Large intestine (tissue), 3 donors: ENCODE data around the gene CUL1. TPM values are rescaled to one million over a fixed set of nuclear protein-coding genes. Genes with fewer than 3 reads are reported as not detected.

Experiments used
- DNase-seq, 2 donors: peaks; one replicate each; pipeline versions ENCODE4 v3.0.0 to v3.0.0-alpha.2; 2013
- H3K27ac ChIP-seq: one replicate; pipeline ENCODE4 v1.5.1; 2013; ENCODE audit warnings: low read length
- H3K27me3 ChIP-seq: 2 replicates; pipeline ENCODE4 v1.6.1; 2013; ENCODE audit warnings: low read length; ENCODE audit not compliant: control insufficient read depth, insufficient read depth
- H3K36me3 ChIP-seq: 2 replicates; pipeline ENCODE4 v1.6.1; 2013; ENCODE audit warnings: low read length; ENCODE audit not compliant: control insufficient read depth, insufficient read depth
- H3K4me1 ChIP-seq: one replicate; pipeline ENCODE4 v1.6.1; 2013; ENCODE audit warnings: low read length; ENCODE audit not compliant: control insufficient read depth, insufficient read depth
- H3K4me3 ChIP-seq: one replicate; pipeline ENCODE4 v1.5.1; 2013; ENCODE audit warnings: low read length
- H3K9me3 ChIP-seq: one replicate; pipeline ENCODE4 v1.6.1; 2013; ENCODE audit warnings: mild to moderate bottlenecking, low read depth, low read length, moderate library complexity; ENCODE audit not compliant: control insufficient read depth
- WGBS: methylation state at CpG from one replicate; pipeline ENCODE4 v1.1.5; 2013; ENCODE audit warnings: low lambda C conversion rate; ENCODE audit not compliant: insufficient coverage; 5-methylcytosine and 5-hydroxymethylcytosine counted together
- polyA plus RNA-seq: library from polyadenylated mRNA; unstranded; fragments of 120-200 nt; gene quantifications from one replicate; pipeline ENCODE4 v1.2.1, GENCODE V29; 2013

CUL1 gene
- polyA plus RNA-seq, 1 donor = 43.7 TPM

DNA sequence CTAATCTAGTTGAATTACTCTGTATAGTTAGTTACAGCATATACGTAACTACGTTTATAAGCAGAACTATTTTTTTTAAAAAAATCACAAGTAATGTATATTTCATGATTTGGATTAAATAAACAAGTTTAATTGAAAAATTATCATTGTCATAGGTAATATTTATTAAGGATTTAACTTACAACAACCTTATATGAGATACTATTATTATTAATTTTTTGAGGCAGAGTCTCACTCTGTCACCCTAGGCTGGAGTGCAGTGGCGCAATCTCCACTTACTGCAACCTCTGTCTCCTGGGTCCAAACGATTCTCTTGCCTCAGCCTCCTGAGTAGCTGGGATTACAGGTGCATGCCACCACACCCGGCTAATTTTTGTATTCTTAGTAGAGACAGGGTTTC lies 4.1 kb upstream of the CUL1 start:
- no peaks in the 10 kb centered on the region for H3K27me3 ChIP-seq
- WGBS = 100% methylated on average over 2 of the region's 5 CpGs
- no peak overlapping the region for H3K4me3 ChIP-seq
- H3K27ac ChIP-seq = no peak overlapping the region
- no peak for DNase-seq
- no peaks in the 10 kb centered on the region for H3K9me3 ChIP-seq
- no peaks in the 10 kb centered on the region for H3K4me1 ChIP-seq
- H3K36me3 ChIP-seq = no peaks in the 10 kb centered on the region

DNA sequence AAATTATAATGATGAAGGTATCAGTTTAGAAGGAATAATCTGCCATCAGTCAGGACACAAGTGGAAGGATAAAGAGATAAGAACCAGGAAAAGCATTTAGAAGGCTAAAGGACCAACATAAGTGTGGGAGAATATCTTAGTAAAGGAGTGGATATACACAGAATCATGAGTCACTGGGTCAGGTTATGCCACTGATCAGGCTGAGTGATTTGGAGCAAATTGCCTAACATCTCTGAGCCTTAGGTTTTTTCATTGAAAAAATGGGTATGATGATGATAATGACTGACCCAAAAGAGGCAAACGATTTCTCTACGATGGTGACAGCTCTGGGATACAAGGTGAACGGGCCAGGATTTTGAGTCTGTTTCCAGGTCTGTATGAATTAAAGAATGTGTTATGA lies 2.8 kb upstream of the CUL1 start:
- Histone ChIP-seq H3K9me3 (no peaks in the 10 kb centered on the region), H3K4me1 (peaks cover 2% of the 10 kb centered on the region), H3K27ac (no peak overlapping the region), H3K36me3 (no peaks in the 10 kb centered on the region), H3K27me3 (no peaks in the 10 kb centered on the region), H3K4me3 (no peak overlapping the region)
- no peak for DNase-seq
- WGBS = 100% methylated on average over 2 of the region's 3 CpGs

DNA sequence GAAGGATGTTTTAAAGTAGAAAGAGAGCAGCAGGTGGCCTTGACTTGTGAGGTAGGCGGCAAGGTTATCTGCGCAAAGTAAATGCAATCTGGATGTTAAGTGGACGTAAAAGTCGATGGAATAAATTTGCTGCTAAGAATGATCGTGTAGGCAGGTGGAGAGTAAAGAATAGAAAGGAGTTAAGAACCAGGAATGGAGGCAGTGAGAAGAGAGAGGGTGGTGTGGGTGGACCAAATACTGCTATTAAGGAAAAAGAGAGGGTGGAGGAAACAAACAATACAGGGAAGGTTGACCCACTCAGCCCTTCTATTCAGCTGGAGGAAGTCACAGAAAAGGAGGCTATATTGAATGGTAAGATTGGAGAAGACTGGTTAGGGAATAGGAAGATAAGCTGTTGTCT lies 1.9 kb upstream of the CUL1 start:
- DNase-seq = no peak
- Histone ChIP-seq H3K27me3 (no peaks in the 10 kb centered on the region), H3K4me3 (no peak overlapping the region), H3K4me1 (peaks cover 2% of the 10 kb centered on the region), H3K9me3 (no peaks in the 10 kb centered on the region), H3K36me3 (no peaks in the 10 kb centered on the region), H3K27ac (no peak overlapping the region)
- 85% methylated on average over 5 of the region's 5 CpGs for WGBS

GRCh38 chr7:148697256-148698006 lies 1.3 kb upstream of the CUL1 start:
- H3K36me3 ChIP-seq = no peaks in the 10 kb centered on the region
- no peaks in the 10 kb centered on the region for H3K9me3 ChIP-seq
- H3K27ac ChIP-seq = peak overlapping the region; percentile 88
- WGBS = 80% methylated on average over 1 of the region's 18 CpGs
- H3K27me3 ChIP-seq = no peaks in the 10 kb centered on the region
- H3K4me3 ChIP-seq = peak overlapping the region; percentile 87
- H3K4me1 ChIP-seq = peaks cover 2% of the 10 kb centered on the region
- DNase-seq = peak in 1 of 2 donors; percentile 41

GRCh38 chr7:148698007-148698396 lies 701 bp upstream of the CUL1 start:
- peak overlapping the region; percentile 87 for H3K4me3 ChIP-seq
- no peak for DNase-seq
- H3K27me3 ChIP-seq = no peaks in the 10 kb centered on the region
- no CpG with 5 or more reads among the region's 17 CpGs for WGBS
- peaks cover 5% of the 10 kb centered on the region for H3K4me1 ChIP-seq
- H3K27ac ChIP-seq = peak overlapping the region; percentile 88
- no peaks in the 10 kb centered on the region for H3K9me3 ChIP-seq
- no peaks in the 10 kb centered on the region for H3K36me3 ChIP-seq

DNA sequence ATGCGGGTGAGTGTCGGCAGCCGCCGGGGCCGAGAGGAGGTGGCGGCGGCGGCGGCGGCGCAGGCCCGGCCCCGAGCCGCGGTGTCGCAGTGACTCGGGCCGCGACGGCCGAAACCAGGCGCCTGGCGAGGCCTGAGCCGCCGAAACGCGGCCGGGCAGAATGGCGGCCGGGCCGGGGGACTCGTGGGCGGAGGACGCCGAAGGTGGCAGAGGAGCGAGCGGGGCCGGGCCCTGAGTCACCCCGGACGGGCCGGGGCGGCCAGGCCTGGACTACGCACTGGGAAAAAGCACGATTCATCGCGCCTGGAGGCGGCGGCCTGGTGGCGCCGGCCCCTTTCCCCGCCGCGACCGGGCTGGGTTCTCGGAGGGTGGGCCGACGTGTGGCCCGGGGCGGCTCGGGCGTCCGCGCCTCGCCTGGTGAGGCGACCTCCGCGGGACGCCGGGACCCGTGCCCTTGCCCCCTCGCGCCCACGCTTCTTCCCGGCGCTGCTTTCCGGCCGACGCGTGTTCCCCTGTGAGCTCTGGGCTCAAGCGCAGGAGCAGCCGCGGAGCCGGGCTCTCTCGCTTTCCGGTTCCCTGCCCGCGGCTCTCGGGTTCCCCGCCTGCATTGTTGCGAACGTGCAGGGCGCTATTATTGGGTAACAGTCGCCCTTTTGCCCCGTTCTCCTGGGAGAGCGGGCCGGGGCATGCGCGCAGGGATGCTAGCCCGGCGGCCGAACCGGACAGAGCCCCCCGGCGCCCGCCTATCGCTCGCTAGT lies 500 bp downstream of the CUL1 start:
- peak overlapping the region; percentile 88 for H3K27ac ChIP-seq
- WGBS = no CpG with 5 or more reads among the region's 107 CpGs
- H3K9me3 ChIP-seq = no peaks in the 10 kb centered on the region
- no peaks in the 10 kb centered on the region for H3K27me3 ChIP-seq
- H3K4me1 ChIP-seq = peaks cover 5% of the 10 kb centered on the region
- peak; percentile 48 to 84 for DNase-seq
- no peaks in the 10 kb centered on the region for H3K36me3 ChIP-seq
- peak overlapping the region; percentile 87 for H3K4me3 ChIP-seq

DNA sequence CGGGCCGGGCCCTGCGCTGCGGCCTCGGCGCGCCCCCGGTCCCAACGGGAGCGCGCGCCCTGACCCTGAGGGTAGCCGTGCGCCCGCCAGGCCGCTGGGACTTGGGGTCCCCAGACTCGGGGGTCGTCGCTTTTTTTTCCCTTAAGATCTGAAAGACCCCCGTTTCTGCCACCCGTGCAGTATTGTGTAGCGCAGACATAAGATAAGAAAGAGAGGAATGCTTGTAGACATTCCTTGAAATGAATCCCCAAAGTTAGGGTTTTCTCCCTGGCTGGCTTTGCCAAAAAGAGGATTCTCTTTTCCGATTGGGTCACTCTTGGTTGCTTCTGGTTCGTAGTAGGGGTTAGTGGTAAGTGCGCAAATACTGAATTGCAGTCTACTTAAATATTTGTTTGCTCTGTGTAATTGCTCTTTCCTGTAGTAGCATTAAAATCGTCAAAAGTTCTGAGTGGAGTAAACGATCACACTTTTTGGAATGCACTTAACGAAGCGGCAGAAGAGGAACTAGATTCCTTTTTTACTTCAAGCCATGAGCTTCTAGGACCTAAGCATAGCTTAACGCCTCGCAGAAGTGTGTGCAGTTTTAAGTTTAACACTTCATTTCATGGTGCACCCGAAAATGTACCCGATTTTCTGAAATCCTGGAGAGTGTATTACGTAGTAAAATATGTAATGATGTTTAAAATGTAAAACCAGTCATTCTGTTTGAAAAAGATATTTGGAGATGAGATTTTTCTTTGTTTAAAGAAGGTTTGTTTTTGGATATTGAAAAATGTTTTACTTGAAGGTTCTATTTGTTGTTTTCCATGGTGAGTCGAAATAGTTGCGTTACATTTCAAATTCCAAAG lies 1.3 kb downstream of the CUL1 start:
- DNase-seq = peak in 1 of 2 donors; percentile 38
- Histone ChIP-seq H3K27me3 (no peaks in the 10 kb centered on the region), H3K4me3 (peak overlapping the region; percentile 87), H3K9me3 (no peaks in the 10 kb centered on the region), H3K4me1 (peaks cover 5% of the 10 kb centered on the region), H3K36me3 (no peaks in the 10 kb centered on the region), H3K27ac (peak overlapping the region; percentile 88)
- WGBS = 10% methylated on average over 4 of the region's 36 CpGs

- peak overlapping the region; percentile 87 for H3K4me3 ChIP-seq
- no peaks in the 10 kb centered on the region for H3K27me3 ChIP-seq
- H3K27ac ChIP-seq = peak overlapping the region; percentile 88
Observed at GRCh38 chr7:148700661-148701064, 2.0 kb downstream of the CUL1 start.

GRCh38 chr7:148701414-148701813 lies 2.7 kb downstream of the CUL1 start:
- H3K4me3 ChIP-seq = no peak overlapping the region
- no peaks in the 10 kb centered on the region for H3K9me3 ChIP-seq
- peaks cover 9% of the 10 kb centered on the region for H3K4me1 ChIP-seq
- H3K27ac ChIP-seq = no peak overlapping the region
- no CpG with 5 or more reads among the region's 1 CpG for WGBS
- H3K27me3 ChIP-seq = no peaks in the 10 kb centered on the region
- no peaks in the 10 kb centered on the region for H3K36me3 ChIP-seq
- DNase-seq = no peak

More at GRCh38 chr7:148700661-148701064, 2.0 kb downstream of the CUL1 start:
- DNase-seq = no peak
- no CpG with 5 or more reads among the region's 3 CpGs for WGBS
- Histone ChIP-seq H3K9me3 (no peaks in the 10 kb centered on the region), H3K36me3 (no peaks in the 10 kb centered on the region), H3K4me1 (peaks cover 5% of the 10 kb centered on the region)
